SJSA1 (cell line): ENCODE measurements around the gene COL13A1. TPM values are rescaled to one million over a fixed set of nuclear protein-coding genes. Genes with fewer than 3 reads are reported as not detected.

Experiments used
- DNase-seq, 2 experiments: peaks; one replicate each; pipeline ENCODE4 v3.0.0-alpha.2; 2015 to 2020; ENCODE audit warnings: low spot score in 2 of 2, low read depth in 1 of 2
- H3K27ac ChIP-seq: fragments of 250-450 bp; sonication (Bioruptor Pico); 2 replicates; pipeline ENCODE4 v1.5.1; 2020; ENCODE audit warnings: mild to moderate bottlenecking, moderate library complexity
- H3K27me3 ChIP-seq: fragments of 250-450 bp; sonication (Bioruptor Pico); replicated peaks from 2 replicates; pipeline ENCODE4 v1.5.1; 2020; ENCODE audit warnings: mild to moderate bottlenecking, moderate library complexity
- H3K36me3 ChIP-seq: fragments of 250-450 bp; sonication (Bioruptor Pico); 2 replicates; pipeline ENCODE4 v1.5.1; 2020; ENCODE audit warnings: mild to moderate bottlenecking
- H3K4me1 ChIP-seq: fragments of 250-450 bp; sonication (Bioruptor Pico); replicated peaks from 2 replicates; pipeline ENCODE4 v1.6.1; 2021; ENCODE audit warnings: mild to moderate bottlenecking
- H3K4me3 ChIP-seq: fragments of 250-450 bp; sonication (Bioruptor Pico); 2 replicates; pipeline ENCODE4 v1.5.1; 2020; ENCODE audit warnings: mild to moderate bottlenecking
- H3K9me3 ChIP-seq: fragments of 250-450 bp; sonication (Bioruptor Pico); replicated peaks from 2 replicates; pipeline ENCODE4 v1.5.1; 2020; ENCODE audit warnings: mild to moderate bottlenecking
- total RNA-seq: library from RNA; depleted of rRNA; stranded (reverse); fragments of >200 nt; shearing (Covaris generic); gene quantifications from 2 replicates; pipeline ENCODE4 v1.2.3, GENCODE V29; 2014

The COL13A1 gene
- total RNA-seq, 1 experiment from 2014 or later = 74.8 TPM

GRCh38 chr10:69890065-69890847 lies 88.5 kb downstream of the COL13A1 start:
- Histone ChIP-seq H3K4me1 (peaks cover 8% of the 10 kb centered on the region), H3K27ac (no peak overlapping the region), H3K9me3 (no peaks in the 10 kb centered on the region), H3K4me3 (no peak overlapping the region), H3K27me3 (no peaks in the 10 kb centered on the region), H3K36me3 (peaks cover 56% of the 10 kb centered on the region)
- no peak for DNase-seq

- no peak for DNase-seq
- no peak overlapping the region for H3K27ac ChIP-seq
- H3K4me1 ChIP-seq = no peaks in the 10 kb centered on the region; the same call in 1 of the 2 replicates
- H3K4me3 ChIP-seq = no peak overlapping the region
- no peaks in the 10 kb centered on the region for H3K9me3 ChIP-seq
- H3K27me3 ChIP-seq = no peaks in the 10 kb centered on the region
- peaks cover 60% of the 10 kb centered on the region for H3K36me3 ChIP-seq
Observed at GRCh38 chr10:69891057-69891617, 89.4 kb downstream of the COL13A1 start.

GRCh38 chr10:69892406-69892805 lies 90.7 kb downstream of the COL13A1 start:
- Histone ChIP-seq H3K4me3 (no peak overlapping the region), H3K9me3 (no peaks in the 10 kb centered on the region), H3K27me3 (no peaks in the 10 kb centered on the region), H3K4me1 (no peaks in the 10 kb centered on the region), H3K36me3 (peaks cover 51% of the 10 kb centered on the region), H3K27ac (no peak overlapping the region)
- DNase-seq = no peak

- H3K4me3 ChIP-seq = no peak overlapping the region
- H3K9me3 ChIP-seq = no peaks in the 10 kb centered on the region
- no peaks in the 10 kb centered on the region for H3K4me1 ChIP-seq
- no peaks in the 10 kb centered on the region for H3K27me3 ChIP-seq
- no peak for DNase-seq
- peaks cover 47% of the 10 kb centered on the region for H3K36me3 ChIP-seq
- no peak overlapping the region for H3K27ac ChIP-seq
Observed at GRCh38 chr10:69892816-69893215, 91.1 kb downstream of the COL13A1 start.

GRCh38 chr10:69893271-69893900 lies 91.7 kb downstream of the COL13A1 start:
- DNase-seq = no peak
- Histone ChIP-seq H3K4me3 (no peak overlapping the region), H3K36me3 (peaks cover 42% of the 10 kb centered on the region), H3K27me3 (no peaks in the 10 kb centered on the region), H3K27ac (no peak overlapping the region), H3K4me1 (no peaks in the 10 kb centered on the region), H3K9me3 (no peaks in the 10 kb centered on the region)

- H3K36me3 ChIP-seq = peaks cover 35% of the 10 kb centered on the region
Observed at GRCh38 chr10:69894156-69894555, 92.5 kb downstream of the COL13A1 start.

GRCh38 chr10:69895759-69896158 lies 94.1 kb downstream of the COL13A1 start:
- Histone ChIP-seq H3K36me3 (peaks cover 22% of the 10 kb centered on the region; the same call in 1 of the 2 replicates), H3K9me3 (no peaks in the 10 kb centered on the region), H3K4me1 (no peaks in the 10 kb centered on the region), H3K27ac (no peak overlapping the region), H3K27me3 (no peaks in the 10 kb centered on the region), H3K4me3 (no peak overlapping the region)
- DNase-seq = no peak

More at GRCh38 chr10:69894156-69894555, 92.5 kb downstream of the COL13A1 start:
- DNase-seq = no peak
- H3K4me1 ChIP-seq = no peaks in the 10 kb centered on the region
- no peak overlapping the region for H3K4me3 ChIP-seq
- no peaks in the 10 kb centered on the region for H3K27me3 ChIP-seq
- no peak overlapping the region for H3K27ac ChIP-seq
- no peaks in the 10 kb centered on the region for H3K9me3 ChIP-seq

- no peaks in the 10 kb centered on the region for H3K9me3 ChIP-seq
- DNase-seq = no peak
- no peak overlapping the region for H3K27ac ChIP-seq
- H3K27me3 ChIP-seq = no peaks in the 10 kb centered on the region
- peaks cover 6% of the 10 kb centered on the region for H3K4me1 ChIP-seq
- no peak overlapping the region for H3K4me3 ChIP-seq
- H3K36me3 ChIP-seq = peaks cover 26% of the 10 kb centered on the region; the same call in 1 of the 2 replicates
Observed at GRCh38 chr10:69896606-69897231, 95.0 kb downstream of the COL13A1 start.

- Histone ChIP-seq H3K4me1 (peaks cover 8% of the 10 kb centered on the region), H3K9me3 (no peaks in the 10 kb centered on the region), H3K4me3 (no peak overlapping the region), H3K27ac (no peak overlapping the region), H3K27me3 (no peaks in the 10 kb centered on the region), H3K36me3 (peaks cover 27% of the 10 kb centered on the region; the same call in 1 of the 2 replicates)
- DNase-seq = no peak
Observed at GRCh38 chr10:69897432-69897831, 95.7 kb downstream of the COL13A1 start.

- H3K27ac ChIP-seq = no peak overlapping the region
- H3K36me3 ChIP-seq = peaks cover 32% of the 10 kb centered on the region
- H3K27me3 ChIP-seq = no peaks in the 10 kb centered on the region
- no peaks in the 10 kb centered on the region for H3K9me3 ChIP-seq
- no peak for DNase-seq
- H3K4me3 ChIP-seq = no peak overlapping the region
- peaks cover 8% of the 10 kb centered on the region for H3K4me1 ChIP-seq
Observed at GRCh38 chr10:69897999-69898398, 96.3 kb downstream of the COL13A1 start.

- Histone ChIP-seq H3K27ac (no peak overlapping the region), H3K4me1 (peaks cover 8% of the 10 kb centered on the region), H3K4me3 (no peak overlapping the region), H3K36me3 (peaks cover 30% of the 10 kb centered on the region), H3K27me3 (no peaks in the 10 kb centered on the region), H3K9me3 (no peaks in the 10 kb centered on the region)
- DNase-seq = no peak
Observed at GRCh38 chr10:69898524-69898923, 96.8 kb downstream of the COL13A1 start.

- H3K4me3 ChIP-seq = no peak overlapping the region
- H3K9me3 ChIP-seq = no peaks in the 10 kb centered on the region
- H3K4me1 ChIP-seq = peaks cover 8% of the 10 kb centered on the region
- peaks cover 26% of the 10 kb centered on the region for H3K36me3 ChIP-seq
- no peaks in the 10 kb centered on the region for H3K27me3 ChIP-seq
- H3K27ac ChIP-seq = no peak overlapping the region
- no peak for DNase-seq
Observed at GRCh38 chr10:69898941-69899340, 97.2 kb downstream of the COL13A1 start.

GRCh38 chr10:69899727-69900595 lies 98.3 kb downstream of the COL13A1 start:
- no peak overlapping the region for H3K27ac ChIP-seq
- H3K4me1 ChIP-seq = peaks cover 8% of the 10 kb centered on the region
- peaks cover 17% of the 10 kb centered on the region for H3K36me3 ChIP-seq
- no peaks in the 10 kb centered on the region for H3K27me3 ChIP-seq
- H3K9me3 ChIP-seq = no peaks in the 10 kb centered on the region
- no peak for DNase-seq
- no peak overlapping the region for H3K4me3 ChIP-seq
